ENCODE measurements around the gene GPSM1. TPM values are rescaled to one million over a fixed set of nuclear protein-coding genes. Genes with fewer than 3 reads are reported as not detected.

GPSM1 gene
- total and polyA plus RNA-seq, 2 experiments from 2014 or later, result 25.5 to 30.0 TPM

- no peak for DNase-seq (ENCODE audit: low spot score)
- Histone ChIP-seq H4K20me1 (ENCODE audit: insufficient read depth, poor library complexity, severe bottlenecking) (no peaks in the 10 kb centered on the region), H3K27ac (no peak overlapping the region), H3K36me3 (replicated peaks; ENCODE audit: insufficient read depth, low read depth) (no peaks in the 10 kb centered on the region), H3K9me2 (replicated peaks; ENCODE audit: insufficient read depth) (no peaks in the 10 kb centered on the region), H3K79me2 (no peaks in the 10 kb centered on the region), H3K9me3 (ENCODE audit: low read depth) (no peaks in the 10 kb centered on the region), H3K4me2 (no peak overlapping the region), H3K4me1 (ENCODE audit: insufficient read depth) (no peaks in the 10 kb centered on the region), H2AFZ (no peak overlapping the region), H3K4me3 (no peak overlapping the region), H3K27me3 (no peaks in the 10 kb centered on the region)
- WGBS (ENCODE audit: low lambda C conversion rate, missing lambda C conversion rate), result 96% methylated on average over 11 of the region's 11 CpGs
- TF ChIP-seq EZH2phosphoT487 (IDR thresholded peaks at IDR 0.05; ENCODE audit: low read depth, severe bottlenecking, unreplicated experiment) (no peak), EZH2 (IDR thresholded peaks at IDR 0.05; ENCODE audit: borderline replicate concordance) (no peak), CTCF (IDR thresholded peaks at IDR 0.05; ENCODE audit: poor library complexity) (no peak)
These were observed 52.1 kb downstream of the GPSM1 start for GRCh38 chr9:136379401-136379800.

GRCh38 chr9:136379891-136380290 is 52.6 kb downstream of the GPSM1 start:
- no peaks in the 10 kb centered on the region for H3K27me3 ChIP-seq
- H3K4me1 ChIP-seq (ENCODE audit: insufficient read depth), result no peaks in the 10 kb centered on the region
- H3K36me3 ChIP-seq (replicated peaks; ENCODE audit: insufficient read depth, low read depth), result no peaks in the 10 kb centered on the region
- H3K79me2 ChIP-seq, result no peaks in the 10 kb centered on the region
- no peak overlapping the region for H3K4me3 ChIP-seq
- no peaks in the 10 kb centered on the region for H3K9me2 ChIP-seq (replicated peaks; ENCODE audit: insufficient read depth)
- 97% methylated on average over 11 of the region's 11 CpGs for WGBS (ENCODE audit: low lambda C conversion rate, missing lambda C conversion rate)
- H4K20me1 ChIP-seq (ENCODE audit: insufficient read depth, poor library complexity, severe bottlenecking), result no peaks in the 10 kb centered on the region
- H3K4me2 ChIP-seq, result no peak overlapping the region
- DNase-seq (ENCODE audit: low spot score), result no peak
- no peaks in the 10 kb centered on the region for H3K9me3 ChIP-seq (ENCODE audit: low read depth)
- no peak overlapping the region for H3K27ac ChIP-seq
- no peak overlapping the region for H2AFZ ChIP-seq
- TF ChIP-seq CTCF (IDR thresholded peaks at IDR 0.05; ENCODE audit: poor library complexity) (no peak), EZH2 (IDR thresholded peaks at IDR 0.05; ENCODE audit: borderline replicate concordance) (no peak), EZH2phosphoT487 (IDR thresholded peaks at IDR 0.05; ENCODE audit: low read depth, severe bottlenecking, unreplicated experiment) (no peak)

- no peaks in the 10 kb centered on the region for H4K20me1 ChIP-seq (ENCODE audit: insufficient read depth, poor library complexity, severe bottlenecking)
- no peaks in the 10 kb centered on the region for H3K9me3 ChIP-seq (ENCODE audit: low read depth)
- no peak overlapping the region for H3K4me3 ChIP-seq
- no peaks in the 10 kb centered on the region for H3K27me3 ChIP-seq
- no peaks in the 10 kb centered on the region for H3K79me2 ChIP-seq
- no peak for TF ChIP-seq EZH2phosphoT487 (IDR thresholded peaks at IDR 0.05; ENCODE audit: low read depth, severe bottlenecking, unreplicated experiment)
- no peak for TF ChIP-seq CTCF (IDR thresholded peaks at IDR 0.05; ENCODE audit: poor library complexity)
- TF ChIP-seq EZH2 (IDR thresholded peaks at IDR 0.05; ENCODE audit: borderline replicate concordance), result no peak
- no peaks in the 10 kb centered on the region for H3K4me1 ChIP-seq (ENCODE audit: insufficient read depth)
- 95% methylated on average over 16 of the region's 17 CpGs for WGBS (ENCODE audit: low lambda C conversion rate, missing lambda C conversion rate)
- H3K9me2 ChIP-seq (replicated peaks; ENCODE audit: insufficient read depth), result no peaks in the 10 kb centered on the region
- H3K36me3 ChIP-seq (replicated peaks; ENCODE audit: insufficient read depth, low read depth), result no peaks in the 10 kb centered on the region
- H2AFZ ChIP-seq, result no peak overlapping the region
- no peak for DNase-seq (ENCODE audit: low spot score)
- H3K27ac ChIP-seq, result no peak overlapping the region
- H3K4me2 ChIP-seq, result no peak overlapping the region
These were observed 53.0 kb downstream of the GPSM1 start for GRCh38 chr9:136380381-136380780.

GRCh38 chr9:136381311-136381710 is 54.0 kb downstream of the GPSM1 start:
- H3K4me2 ChIP-seq, result no peak overlapping the region
- H4K20me1 ChIP-seq (ENCODE audit: insufficient read depth, poor library complexity, severe bottlenecking), result no peaks in the 10 kb centered on the region
- no peak overlapping the region for H3K27ac ChIP-seq
- H2AFZ ChIP-seq, result no peak overlapping the region
- 92% methylated on average over 8 of the region's 9 CpGs for WGBS (ENCODE audit: low lambda C conversion rate, missing lambda C conversion rate)
- no peaks in the 10 kb centered on the region for H3K9me3 ChIP-seq (ENCODE audit: low read depth)
- no peaks in the 10 kb centered on the region for H3K9me2 ChIP-seq (replicated peaks; ENCODE audit: insufficient read depth)
- no peaks in the 10 kb centered on the region for H3K4me1 ChIP-seq (ENCODE audit: insufficient read depth)
- no peaks in the 10 kb centered on the region for H3K36me3 ChIP-seq (replicated peaks; ENCODE audit: insufficient read depth, low read depth)
- DNase-seq (ENCODE audit: low spot score), result no peak
- H3K79me2 ChIP-seq, result no peaks in the 10 kb centered on the region
- no peaks in the 10 kb centered on the region for H3K27me3 ChIP-seq
- TF ChIP-seq CTCF (IDR thresholded peaks at IDR 0.05; ENCODE audit: poor library complexity) (no peak), EZH2 (IDR thresholded peaks at IDR 0.05; ENCODE audit: borderline replicate concordance) (no peak), EZH2phosphoT487 (IDR thresholded peaks at IDR 0.05; ENCODE audit: low read depth, severe bottlenecking, unreplicated experiment) (no peak)
- H3K4me3 ChIP-seq, result no peak overlapping the region
